CD4-positive, alpha-beta T cell treated with Interleukin-1 beta for 1 hour (primary cell): ENCODE results near the gene ACTR3.
A peak's percentile ranks its signal among the peaks of the same experiment; 100 is the strongest.
"Not testable (repeated sequence)": the region's sequence is repeated elsewhere in the genome, so short reads cannot be mapped to it uniquely, and the experiment has no call there.

Experiments
- DNase-seq, 2 donors: peaks; one replicate each; pipeline ENCODE4 v3.0.0-alpha.2; 2020 to 2022

The ACTR3 gene

GRCh38 chr2:113889471-113890252, at the start of gene ACTR3:
Gene ACTR3, plus strand, starts transcription at chr2:113890089. Its CDS starts 191 bp downstream, at chr2:113890280.
- peak; percentile 99 for DNase-seq

DNA sequence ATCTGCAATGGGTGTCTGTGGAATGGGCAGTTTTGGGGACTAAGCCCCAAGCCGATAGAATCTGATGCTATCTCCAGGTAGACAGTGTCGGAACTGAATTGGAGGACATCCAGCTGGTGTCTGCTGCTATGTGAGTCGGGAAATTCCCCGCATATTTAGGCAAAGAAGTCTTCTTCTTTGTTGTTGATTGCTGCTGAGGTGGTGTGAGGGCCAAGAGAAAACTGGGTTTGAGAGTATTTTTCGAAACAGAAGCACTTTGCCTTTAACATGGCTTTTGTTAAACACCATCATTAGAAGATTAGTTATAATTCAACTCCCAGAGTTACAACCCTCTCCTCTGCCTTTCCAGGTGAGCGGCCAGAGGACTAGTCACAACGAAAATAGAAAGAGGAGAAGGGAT, 49.4 kb upstream of the ACTR3 start:
- DNase-seq = no peak

DNA sequence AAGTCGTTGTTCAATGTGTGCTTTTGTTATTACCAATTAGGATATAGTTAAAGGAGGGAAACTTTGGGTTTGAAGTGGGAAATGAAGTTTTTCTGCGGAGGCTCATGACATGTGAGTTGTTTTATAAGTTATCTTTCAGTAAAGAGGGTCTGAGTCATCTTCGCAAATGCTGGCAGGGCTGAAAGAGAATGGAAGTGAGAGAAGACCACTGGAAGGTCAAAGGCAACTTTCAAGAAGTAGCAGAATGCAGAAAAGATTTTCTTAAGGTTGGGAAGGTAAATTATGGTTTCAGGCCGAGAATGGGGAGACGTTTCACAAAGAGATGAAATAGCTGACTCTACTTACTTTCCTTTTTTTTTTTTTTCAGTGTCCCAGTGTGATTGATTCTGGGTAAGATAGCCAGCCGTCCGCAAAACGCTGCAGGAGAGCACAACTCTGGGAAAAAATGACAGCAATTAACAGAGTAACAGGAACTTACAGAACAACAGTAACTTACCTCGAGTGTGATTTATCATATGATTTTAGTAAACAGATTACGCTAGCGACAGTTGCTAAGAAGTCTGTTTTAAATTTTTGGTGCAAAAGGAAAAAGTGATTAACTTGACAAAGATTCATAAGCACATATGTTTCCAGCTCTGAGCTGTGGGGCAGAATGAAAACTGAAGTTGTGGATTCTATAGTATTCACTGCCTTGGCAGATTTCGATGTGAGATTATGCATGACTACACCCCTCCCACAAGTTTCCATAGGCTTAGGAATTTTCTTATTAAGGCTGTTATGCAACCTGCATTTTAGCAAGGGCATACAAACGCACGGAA, 46.8 kb upstream of the ACTR3 start:
- DNase-seq = no peak

DNA sequence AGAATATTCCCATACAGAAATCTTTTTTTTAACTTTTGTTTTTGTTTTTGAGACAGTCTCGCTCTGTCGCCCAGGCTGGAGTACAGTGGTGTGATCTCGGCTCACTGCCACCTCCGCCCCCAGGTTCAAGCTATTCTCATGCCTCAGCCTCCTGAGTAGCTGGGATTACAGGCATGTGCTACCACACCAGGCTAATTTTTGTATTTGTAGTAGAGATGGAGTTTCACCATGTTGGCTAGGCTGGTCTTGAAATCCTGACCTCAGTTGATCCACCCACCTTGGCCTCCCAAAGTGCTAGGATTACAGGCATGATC, 46.2 kb upstream of the ACTR3 start:
- not testable (repeated sequence) for DNase-seq

DNA sequence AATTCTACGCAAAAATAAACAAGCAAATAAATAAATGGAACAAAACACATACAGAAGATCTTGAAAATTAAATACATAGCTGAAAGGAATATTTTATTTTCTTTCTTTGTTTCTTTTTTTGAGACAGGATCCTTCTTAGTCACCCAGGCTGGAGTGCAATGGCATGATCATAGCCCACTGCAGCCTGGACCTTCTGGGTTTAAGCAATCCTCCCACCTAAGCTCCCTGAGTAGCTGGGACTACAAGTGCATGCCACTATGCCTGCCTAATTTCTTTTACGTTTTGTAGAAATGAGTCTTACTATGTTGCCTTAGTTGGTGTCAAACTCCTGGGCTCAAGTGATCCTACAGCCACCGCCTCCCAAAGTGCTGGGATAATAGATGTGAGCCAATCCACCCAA, 44.6 kb upstream of the ACTR3 start:
- no peak for DNase-seq

- DNase-seq = not testable (repeated sequence)
These were observed 44.1 kb upstream of the ACTR3 start for GRCh38 chr2:113845796-113846195.

GRCh38 chr2:113846429-113846828, 43.5 kb upstream of the ACTR3 start:
- DNase-seq = no peak

- DNase-seq = no peak
These were observed 42.7 kb upstream of the ACTR3 start for GRCh38 chr2:113847144-113847543.

DNA sequence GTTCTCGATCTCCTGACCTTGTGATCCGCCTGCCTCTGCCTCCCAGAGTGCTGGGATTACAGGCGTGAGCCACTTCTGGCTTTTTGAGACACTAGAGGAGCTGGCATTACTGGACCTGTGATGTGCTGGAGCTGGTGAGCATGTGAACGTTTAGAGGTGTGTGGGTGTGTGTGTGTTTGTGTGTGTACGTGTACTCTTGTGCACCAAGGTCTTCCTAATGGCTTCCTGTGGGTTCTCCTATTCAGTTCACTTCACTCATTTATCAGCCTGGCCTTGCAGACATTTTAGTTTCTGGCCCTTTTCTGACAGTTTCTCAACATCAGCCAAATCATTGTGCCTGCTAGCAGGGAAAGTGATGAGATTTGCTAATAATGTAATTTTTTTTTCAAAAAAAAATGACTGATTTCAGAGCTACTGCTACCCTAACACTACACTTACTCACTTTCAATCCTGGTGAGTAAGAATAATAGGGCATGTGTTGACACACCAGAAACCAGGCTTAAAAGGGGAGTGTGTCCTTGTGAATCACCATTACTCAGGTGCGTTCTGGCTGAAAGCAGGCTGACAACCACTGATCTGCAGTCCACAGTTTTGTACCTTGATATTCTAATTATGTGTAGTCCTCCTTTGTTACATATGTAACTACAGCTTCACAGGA, 41.0 kb upstream of the ACTR3 start:
- no peak for DNase-seq

- DNase-seq = no peak
These were observed 39.2 kb upstream of the ACTR3 start for GRCh38 chr2:113850687-113851086.

GRCh38 chr2:113851640-113852039, 38.2 kb upstream of the ACTR3 start:
- DNase-seq = no peak

GRCh38 chr2:113854208-113854607, 35.7 kb upstream of the ACTR3 start:
- no peak for DNase-seq

GRCh38 chr2:113854970-113855740, 34.7 kb upstream of the ACTR3 start:
- DNase-seq = peak in 1 of 2 donors; percentile 15

DNA sequence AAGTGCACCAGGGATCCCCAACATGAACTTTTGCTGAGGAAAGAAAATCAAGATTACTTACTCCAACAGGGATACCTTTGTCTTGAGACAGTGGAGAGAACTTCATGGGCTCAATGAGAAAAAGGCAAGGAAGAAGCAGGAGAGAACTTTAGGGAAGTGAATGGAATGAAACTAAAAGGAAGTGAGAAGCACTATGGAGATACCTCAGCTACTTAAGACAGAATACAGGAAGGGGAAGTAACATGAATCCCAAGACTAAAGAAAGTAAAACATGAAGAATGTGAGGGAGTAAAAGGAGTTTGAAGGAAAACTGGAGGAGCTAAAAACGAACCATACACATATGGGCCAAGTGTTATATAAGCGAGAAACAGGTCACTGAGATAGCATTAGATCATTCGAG, 32.4 kb upstream of the ACTR3 start:
- DNase-seq = no peak

DNA sequence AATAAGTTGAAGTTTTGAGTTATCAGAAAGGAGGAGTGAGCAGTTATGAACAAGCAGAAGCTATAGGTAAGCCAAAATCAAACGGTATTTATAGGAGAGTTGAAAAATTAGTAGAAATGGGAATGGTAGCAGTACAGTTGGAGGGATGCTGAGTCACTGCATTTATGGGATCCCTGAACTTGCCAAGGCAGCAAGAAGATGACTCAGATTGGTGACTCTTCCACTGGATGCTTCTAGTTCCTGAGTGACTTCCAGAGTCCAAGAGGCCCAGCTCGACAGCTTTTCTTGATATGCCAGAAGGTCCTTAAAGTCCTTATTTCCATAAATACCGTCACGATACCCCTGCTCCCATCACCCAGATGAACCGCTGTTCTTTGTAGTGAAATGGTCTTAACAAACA, 31.1 kb upstream of the ACTR3 start:
- DNase-seq = peak in 1 of 2 donors; percentile 16

DNA sequence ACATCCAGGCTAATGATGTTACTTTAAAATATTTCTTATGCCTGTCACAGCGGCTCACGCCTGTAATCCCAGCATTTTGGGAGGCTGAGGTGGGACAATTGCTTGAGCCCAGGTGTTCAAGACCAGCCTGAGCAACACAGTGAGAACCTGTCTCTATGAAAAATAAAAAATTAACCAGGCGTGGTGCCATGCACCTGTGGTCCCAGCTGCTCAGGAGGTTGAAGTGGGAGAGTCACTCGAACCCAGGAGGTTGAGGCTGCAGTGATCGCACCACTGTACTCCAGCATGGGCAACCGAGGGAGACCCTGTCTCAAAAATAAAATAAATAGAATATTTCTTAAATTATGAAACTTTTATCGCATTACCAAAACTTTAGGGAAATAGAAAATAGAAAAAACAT, 28.1 kb upstream of the ACTR3 start:
- no peak for DNase-seq

DNA sequence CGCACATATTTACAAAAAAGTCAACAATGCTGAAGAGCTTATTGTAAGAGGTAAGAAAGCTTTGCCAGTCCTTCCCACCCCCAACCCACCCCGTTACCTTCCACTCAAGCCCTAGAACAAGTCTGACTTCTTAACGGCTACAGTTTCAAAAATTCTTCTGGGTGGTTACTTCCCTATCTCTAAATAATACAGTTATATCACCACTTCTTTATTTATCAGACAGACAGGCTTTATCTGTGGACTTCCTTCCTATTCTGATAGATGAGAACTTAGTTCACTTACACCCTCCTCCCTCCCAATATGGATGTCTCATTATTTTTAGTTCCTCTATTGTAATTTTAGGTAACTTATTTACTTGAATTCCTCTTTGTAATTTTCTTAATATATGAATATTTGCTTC, 26.7 kb upstream of the ACTR3 start:
- DNase-seq = no peak

DNA sequence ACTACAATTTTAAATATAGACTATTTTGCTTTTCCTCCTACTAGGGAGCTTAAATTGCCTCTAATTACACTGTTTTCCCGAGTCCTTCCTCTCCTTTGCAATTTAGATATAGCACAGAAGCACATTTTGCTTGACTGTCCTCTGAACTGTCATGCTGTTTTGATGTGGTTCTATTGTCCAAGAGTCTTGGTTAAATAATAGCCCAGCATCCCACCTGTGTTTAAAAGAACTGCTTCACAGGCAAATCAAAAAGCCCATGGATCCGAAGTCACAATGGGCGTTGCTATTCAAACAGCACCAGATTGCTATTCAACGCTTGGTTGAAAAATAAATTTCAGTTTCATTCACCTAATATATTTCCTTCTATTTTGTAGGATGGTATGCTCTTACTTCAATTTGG, 22.3 kb upstream of the ACTR3 start:
- DNase-seq = no peak

GRCh38 chr2:113869253-113869652, 20.6 kb upstream of the ACTR3 start:
- DNase-seq = no peak

GRCh38 chr2:113872201-113872600, 17.7 kb upstream of the ACTR3 start:
- DNase-seq = no peak

DNA sequence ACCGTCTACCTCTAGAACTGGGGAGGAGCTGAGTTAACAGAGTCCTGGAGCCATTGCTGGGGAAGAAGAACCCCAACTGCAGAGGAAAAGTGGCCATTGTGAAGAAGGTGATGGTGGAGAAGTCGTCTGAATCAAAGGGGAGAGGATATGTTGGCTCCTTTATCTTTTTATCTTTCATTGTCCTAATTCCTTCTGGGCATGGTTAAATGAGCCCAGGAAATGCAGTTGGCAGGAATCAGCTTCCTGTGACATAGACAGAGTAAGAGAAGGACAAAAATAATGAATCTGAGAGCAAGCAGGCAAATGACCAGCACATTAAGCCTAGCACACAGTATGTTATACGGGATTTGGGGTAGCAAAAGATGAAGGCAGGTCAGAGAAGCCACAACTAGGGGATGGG, 16.0 kb upstream of the ACTR3 start:
- DNase-seq = no peak

GRCh38 chr2:113875135-113875534, 14.8 kb upstream of the ACTR3 start:
- DNase-seq = no peak
